Smooth muscle cell of trachea (primary cell): ENCODE data around the gene BBIP1. TPM values are rescaled to one million over a fixed set of nuclear protein-coding genes. Genes with fewer than 3 reads are reported as not detected.

Experiments used
- total RNA-seq: library from RNA; depleted of rRNA; stranded (reverse); fragments of >200 nt; gene quantifications from 2 replicates; pipeline ENCODE4 v1.2.1, GENCODE V29; 2014

BBIP1 gene
- 15.1 and 22.5 TPM in 2 replicates for total RNA-seq

GRCh38 chr10:110918643-110919348 is at the start of gene BBIP1:
Gene BBIP1 (minus strand): TSS chr10:110919180. CDS start chr10:110918157, 1,023 bp downstream.

GRCh38 chr10:110919349-110919931 is 460 bp upstream of the BBIP1 start, which contains the start of gene SHOC2:
Gene SHOC2 (plus strand): TSS chr10:110919604. CDS start chr10:110964359, 44,755 bp downstream.

GRCh38 chr10:110871298-110872084 is 47.5 kb downstream of the BBIP1 start, which contains the start of gene PDCD4:
Gene PDCD4 (plus strand): TSS chr10:110871928. CDS start chr10:110876028, 4,100 bp downstream.

Other genes with a start within 250 kb of the BBIP1 start
- 74.6 and 94.7 TPM in 2 replicates for gene PDCD4, start 47.3 kb downstream of the BBIP1 start, total RNA-seq
- 55.9 and 57.6 TPM in 2 replicates for gene SHOC2, start 424 bp upstream of the BBIP1 start, total RNA-seq
- gene ADRA2A, start 157.8 kb upstream of the BBIP1 start, total RNA-seq: under 0.01 TPM in 1 of 2 replicates, not detected in the other